Stomach smooth muscle (tissue), 2 donors: ENCODE data around the gene TTC28.
A peak's percentile ranks its signal among the peaks of the same experiment; 100 is the strongest.
"Not testable (repeated sequence)": the region's sequence is repeated elsewhere in the genome, so short reads cannot be mapped to it uniquely, and the experiment has no call there.

Experiments used
- H3K27ac ChIP-seq: one replicate; pipeline ENCODE4 v1.7.0; 2013; ENCODE audit warnings: mild to moderate bottlenecking, low read length, inconsistent platforms
- H3K27me3 ChIP-seq, 2 donors: one replicate each; pipeline ENCODE4 v1.7.0; 2013; ENCODE audit warnings: low read length in 2 of 2; ENCODE audit not compliant: insufficient read depth in 2 of 2, control insufficient read depth in 1 of 2
- H3K36me3 ChIP-seq, 2 donors: one replicate each; pipeline ENCODE4 v1.7.0; 2013; ENCODE audit warnings: low read length in 2 of 2; ENCODE audit not compliant: control insufficient read depth in 2 of 2, insufficient read depth in 2 of 2
- H3K4me1 ChIP-seq: one replicate; pipeline ENCODE4 v1.7.0; 2013; ENCODE audit warnings: low read length; ENCODE audit not compliant: control insufficient read depth, insufficient read depth
- H3K4me3 ChIP-seq, 2 donors: one replicate each; pipeline ENCODE4 v1.7.0; 2013; ENCODE audit warnings: low read length in 2 of 2
- H3K9ac ChIP-seq, 2 donors: one replicate each; pipeline ENCODE4 v1.7.0; 2013; ENCODE audit warnings: low read length in 2 of 2, mild to moderate bottlenecking in 1 of 2
- H3K9me3 ChIP-seq, 2 donors: one replicate each; pipeline ENCODE4 v1.7.0; 2013; ENCODE audit warnings: low read length in 2 of 2; ENCODE audit not compliant: control insufficient read depth in 2 of 2
- donor health status: healthy.
- donor health status: Pancreatic carcinoma.

TTC28 gene

DNA sequence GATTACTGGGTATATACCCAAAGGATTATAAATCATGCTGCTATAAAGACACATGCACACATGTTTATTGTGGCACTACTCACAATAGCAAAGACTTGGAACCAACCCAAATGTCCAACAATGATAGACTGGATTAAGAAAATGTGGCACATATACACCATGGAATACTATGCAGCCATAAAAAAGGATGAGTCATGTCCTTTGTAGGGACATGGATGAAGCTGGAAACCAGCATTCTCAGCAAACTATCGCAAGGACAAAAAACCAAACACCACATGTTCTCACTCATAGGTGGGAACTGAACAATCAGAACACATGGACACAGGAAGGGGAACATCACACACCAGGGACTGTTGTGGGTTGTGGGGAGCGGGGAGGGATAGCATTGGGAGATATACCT lies 510.3 kb downstream of the TTC28 start:
- not testable (repeated sequence) for H3K9ac ChIP-seq, H3K4me3 ChIP-seq, H3K27ac ChIP-seq, H3K27me3 ChIP-seq, H3K36me3 ChIP-seq, H3K4me1 ChIP-seq, H3K9me3 ChIP-seq

DNA sequence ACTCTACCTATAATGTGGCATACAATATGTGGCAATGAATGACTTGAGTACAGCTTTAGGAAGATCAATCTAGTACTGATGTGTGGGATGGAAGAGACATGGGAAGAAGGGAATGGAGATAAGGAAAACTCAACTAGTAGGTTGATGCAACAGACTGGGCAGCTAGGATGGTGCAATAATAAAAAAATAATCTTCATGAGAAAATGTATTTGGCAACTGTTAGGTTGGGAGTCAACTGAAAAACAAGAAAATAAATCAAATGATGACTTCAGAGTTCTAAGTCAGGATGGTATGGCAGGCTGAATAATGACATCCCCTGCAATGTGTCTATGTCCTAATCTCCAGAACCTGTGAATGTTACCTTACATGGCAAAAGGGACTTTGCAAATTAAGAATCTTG lies 523.8 kb downstream of the TTC28 start:
- H3K9ac ChIP-seq = no peak overlapping the region
- H3K4me1 ChIP-seq = no peaks in the 10 kb centered on the region
- no peak overlapping the region for H3K27ac ChIP-seq
- H3K9me3 ChIP-seq = no peaks in the 10 kb centered on the region
- H3K4me3 ChIP-seq = no peak overlapping the region
- no peaks in the 10 kb centered on the region for H3K27me3 ChIP-seq
- no peaks in the 10 kb centered on the region for H3K36me3 ChIP-seq

DNA sequence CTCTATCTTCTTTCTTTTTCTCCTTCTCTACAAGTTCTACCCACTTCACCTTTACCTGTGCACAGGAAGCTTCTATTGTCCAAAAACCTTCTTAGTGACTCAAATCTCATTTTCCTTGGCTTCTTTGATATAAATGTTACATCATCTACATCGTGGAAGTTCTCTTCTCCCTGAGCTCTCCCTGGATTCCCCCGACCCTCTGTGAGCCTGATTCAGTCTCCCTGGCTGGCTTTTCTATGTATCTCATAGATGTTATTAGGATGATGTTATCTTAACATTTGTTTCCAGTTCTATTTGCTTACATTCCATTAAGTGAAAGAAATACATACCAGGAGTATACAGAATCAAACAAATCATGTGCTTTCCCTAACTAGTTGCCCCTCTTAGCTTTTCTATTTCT lies 524.8 kb downstream of the TTC28 start:
- H3K36me3 ChIP-seq = no peaks in the 10 kb centered on the region
- H3K9me3 ChIP-seq = no peaks in the 10 kb centered on the region
- no peaks in the 10 kb centered on the region for H3K4me1 ChIP-seq
- H3K27ac ChIP-seq = no peak overlapping the region
- no peaks in the 10 kb centered on the region for H3K27me3 ChIP-seq
- no peak overlapping the region for H3K4me3 ChIP-seq
- no peak overlapping the region for H3K9ac ChIP-seq

DNA sequence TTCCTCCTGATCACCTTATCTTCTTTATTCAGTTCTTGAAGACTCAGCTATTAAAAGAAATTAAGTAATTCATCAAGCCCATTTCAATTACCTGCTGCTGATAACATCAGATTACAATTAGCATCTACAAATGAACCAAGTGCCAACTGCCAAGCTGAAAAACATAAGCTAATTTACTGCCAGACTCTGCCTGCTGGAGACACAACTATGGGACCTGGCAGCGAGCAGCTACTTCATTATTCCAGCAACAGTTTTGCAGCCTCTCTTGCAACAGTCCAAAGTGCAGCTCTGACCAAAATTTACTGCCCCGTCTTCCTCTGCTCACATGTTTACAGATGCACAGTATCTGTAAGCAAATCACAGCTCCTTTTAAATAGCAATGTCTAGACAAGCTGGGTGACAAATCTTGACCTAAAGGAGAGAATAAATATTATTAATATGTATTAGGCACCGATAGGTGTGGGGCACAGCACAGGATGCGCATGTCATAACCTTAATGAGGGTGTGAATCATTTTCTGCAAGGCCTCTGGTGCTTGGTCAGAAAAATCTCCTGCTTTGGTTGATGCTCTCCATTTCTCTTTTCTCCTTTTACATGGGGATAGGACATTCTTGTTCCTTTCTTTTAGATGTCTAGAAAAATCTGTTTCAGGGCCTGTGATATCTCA lies 528.4 kb downstream of the TTC28 start:
- H3K9me3 ChIP-seq = no peaks in the 10 kb centered on the region
- no peak overlapping the region for H3K27ac ChIP-seq
- H3K9ac ChIP-seq = no peak overlapping the region
- H3K36me3 ChIP-seq = no peaks in the 10 kb centered on the region
- no peaks in the 10 kb centered on the region for H3K27me3 ChIP-seq
- no peak overlapping the region for H3K4me3 ChIP-seq
- no peaks in the 10 kb centered on the region for H3K4me1 ChIP-seq

GRCh38 chr22:28148816-28149465 lies 530.7 kb downstream of the TTC28 start:
- H3K9ac ChIP-seq = no peak overlapping the region
- H3K36me3 ChIP-seq = no peaks in the 10 kb centered on the region
- H3K27me3 ChIP-seq = no peaks in the 10 kb centered on the region
- no peak overlapping the region for H3K27ac ChIP-seq
- H3K4me1 ChIP-seq = no peaks in the 10 kb centered on the region
- no peak overlapping the region for H3K4me3 ChIP-seq
- H3K9me3 ChIP-seq = no peaks in the 10 kb centered on the region

- Histone ChIP-seq H3K9me3 (no peaks in the 10 kb centered on the region), H3K27ac (no peak overlapping the region), H3K4me1 (peaks cover 5% of the 10 kb centered on the region), H3K27me3 (no peaks in the 10 kb centered on the region), H3K9ac (no peak overlapping the region), H3K36me3 (no peaks in the 10 kb centered on the region), H3K4me3 (no peak overlapping the region)
Measured at GRCh38 chr22:28147401-28147800, 532.2 kb downstream of the TTC28 start.

- no peak overlapping the region for H3K27ac ChIP-seq
- H3K4me3 ChIP-seq = no peak overlapping the region
- H3K9ac ChIP-seq = no peak overlapping the region
Measured at GRCh38 chr22:28146401-28147314, 533.0 kb downstream of the TTC28 start.

DNA sequence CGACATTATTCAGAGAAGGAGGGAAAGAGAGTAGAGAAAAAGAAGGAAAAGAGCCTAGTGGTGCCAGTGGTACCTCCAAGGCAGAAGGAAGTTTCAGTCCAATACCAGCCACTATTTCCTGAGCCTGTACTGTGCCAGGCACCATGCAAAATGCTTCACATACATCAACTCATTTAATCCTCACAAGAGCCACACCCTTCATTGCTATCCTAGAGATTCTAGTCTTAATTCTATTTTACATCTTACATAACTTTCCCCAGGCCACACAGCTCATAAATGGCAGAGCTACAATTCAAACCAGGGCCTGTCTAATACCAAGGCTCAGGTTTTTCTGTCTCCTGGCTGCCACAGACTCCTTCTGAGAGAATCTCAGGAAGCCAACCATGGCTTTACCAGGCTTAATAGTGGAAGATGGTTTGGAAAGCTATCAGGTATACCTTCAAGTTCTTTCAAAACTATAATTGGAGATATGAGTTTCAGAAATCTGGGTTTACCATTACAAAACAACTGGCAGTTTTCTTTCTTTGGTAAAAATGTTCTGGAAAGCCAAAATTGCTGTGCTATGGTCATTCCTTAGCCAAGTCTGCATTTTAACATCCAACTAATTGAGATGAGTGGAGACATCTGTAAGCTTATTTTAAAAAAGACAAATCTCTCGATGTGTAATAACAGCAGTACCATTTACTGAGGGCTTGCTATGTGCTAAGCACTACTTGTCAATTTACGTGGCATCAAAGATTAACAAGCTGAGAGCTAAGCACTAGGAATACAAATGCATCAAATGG lies 535.5 kb downstream of the TTC28 start:
- Histone ChIP-seq H3K4me1 (peaks cover 5% of the 10 kb centered on the region), H3K36me3 (no peaks in the 10 kb centered on the region), H3K9ac (no peak overlapping the region), H3K4me3 (no peak overlapping the region), H3K27me3 (no peaks in the 10 kb centered on the region), H3K27ac (no peak overlapping the region), H3K9me3 (no peaks in the 10 kb centered on the region)

More at GRCh38 chr22:28146401-28147314, 533.0 kb downstream of the TTC28 start:
- Histone ChIP-seq H3K9me3 (no peaks in the 10 kb centered on the region), H3K36me3 (no peaks in the 10 kb centered on the region), H3K27me3 (no peaks in the 10 kb centered on the region), H3K4me1 (peaks cover 5% of the 10 kb centered on the region)

GRCh38 chr22:28143241-28143865 lies 536.3 kb downstream of the TTC28 start:
- Histone ChIP-seq H3K9ac (no peak overlapping the region), H3K4me3 (no peak overlapping the region), H3K27ac (no peak overlapping the region), H3K27me3 (no peaks in the 10 kb centered on the region), H3K4me1 (peaks cover 5% of the 10 kb centered on the region), H3K36me3 (no peaks in the 10 kb centered on the region), H3K9me3 (no peaks in the 10 kb centered on the region)

GRCh38 chr22:28142361-28142961 lies 537.2 kb downstream of the TTC28 start:
- Histone ChIP-seq H3K4me3 (peak overlapping the region in 1 of 2 donors; percentile 17), H3K9me3 (no peaks in the 10 kb centered on the region), H3K27me3 (no peaks in the 10 kb centered on the region), H3K4me1 (peaks cover 5% of the 10 kb centered on the region), H3K9ac (no peak overlapping the region), H3K36me3 (no peaks in the 10 kb centered on the region), H3K27ac (no peak overlapping the region)
